Fibroblast of pulmonary artery (primary cell): Measurements from ENCODE around the gene RPL31.

Source experiments
- DNase-seq: peaks from one replicate; pipeline ENCODE4 v3.0.0-alpha.2; 2010; ENCODE audit warnings: low read depth
- H3K4me3 ChIP-seq: replicated peaks from 2 replicates; pipeline ENCODE4 v1.5.1; 2011; ENCODE audit warnings: low read depth, mild to moderate bottlenecking, control low read depth, low read length, moderate library complexity
- CTCF ChIP-seq: IDR thresholded peaks from 2 replicates; pipeline ENCODE4 v1.5.1; 2011; ENCODE audit warnings: mild to moderate bottlenecking, control low read depth, low read length, inconsistent platforms; ENCODE audit errors: missing control alignments

RPL31 gene

GRCh38 chr2:100987536-100987935 lies 14.6 kb upstream of the RPL31 start:
- DNase-seq, result no peak
- no peak for TF ChIP-seq CTCF
- no peak overlapping the region for H3K4me3 ChIP-seq

DNA sequence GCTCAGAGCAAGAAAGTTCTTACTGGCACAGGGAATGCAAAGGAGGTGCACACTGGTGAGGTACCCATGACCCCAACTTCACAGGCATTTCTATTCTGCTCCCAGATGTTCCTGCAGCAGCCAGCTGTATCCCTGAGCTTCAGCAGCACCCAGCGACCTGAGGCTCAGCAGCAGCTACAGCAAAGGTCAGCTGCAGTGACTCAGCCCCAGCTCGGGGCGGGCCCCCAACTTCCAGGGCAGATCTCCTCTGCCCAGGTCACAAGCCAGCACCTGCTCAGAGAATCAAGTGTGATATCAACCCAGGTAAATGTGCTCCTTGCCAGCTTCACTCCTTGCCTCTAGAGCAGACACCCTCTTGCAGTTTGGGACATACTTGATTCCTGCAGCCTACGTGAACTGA lies 14.1 kb upstream of the RPL31 start:
- DNase-seq, result no peak
- no peak overlapping the region for H3K4me3 ChIP-seq
- no peak for TF ChIP-seq CTCF

GRCh38 chr2:100988630-100989417 lies 13.3 kb upstream of the RPL31 start:
- no peak for DNase-seq
- H3K4me3 ChIP-seq, result no peak overlapping the region
- no peak for TF ChIP-seq CTCF

DNA sequence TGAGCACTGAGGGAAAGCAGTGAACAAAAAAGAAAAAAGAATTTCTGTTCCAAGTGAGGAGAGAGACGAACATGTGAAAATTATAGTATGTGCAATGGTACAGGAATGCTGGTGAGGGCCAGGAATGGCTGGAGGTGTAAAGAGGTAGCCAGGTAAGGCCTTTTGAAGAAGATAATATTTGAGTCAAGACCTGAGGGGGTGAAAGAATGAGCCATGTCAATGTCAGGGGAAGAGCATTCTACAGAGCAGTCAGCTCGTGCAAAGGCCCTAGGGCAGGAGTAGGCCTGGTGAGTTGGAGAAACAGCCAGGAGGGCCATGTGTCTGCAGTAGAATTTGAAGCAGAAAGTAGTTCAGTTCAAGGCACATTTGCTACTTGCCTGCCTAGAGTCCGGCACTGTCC lies 12.4 kb upstream of the RPL31 start:
- DNase-seq, result no peak
- H3K4me3 ChIP-seq, result no peak overlapping the region
- no peak for TF ChIP-seq CTCF

GRCh38 chr2:100990166-100990565 lies 11.9 kb upstream of the RPL31 start:
- no peak for DNase-seq
- TF ChIP-seq CTCF, result no peak
- no peak overlapping the region for H3K4me3 ChIP-seq

- no peak overlapping the region for H3K4me3 ChIP-seq
- TF ChIP-seq CTCF, result no peak
- DNase-seq, result no peak
Measured at GRCh38 chr2:100990650-100991403, 11.3 kb upstream of the RPL31 start.

GRCh38 chr2:100991404-100991773 lies 10.7 kb upstream of the RPL31 start:
- no peak for TF ChIP-seq CTCF
- DNase-seq, result no peak
- H3K4me3 ChIP-seq, result no peak overlapping the region
